HG03520 (cell line): ENCODE results near the gene ABCG4.
"Not testable (repeated sequence)": the region's sequence is repeated elsewhere in the genome, so short reads cannot be mapped to it uniquely, and the experiment has no call there.

Source experiments
- ATAC-seq: cut with Tn5 transposase; IDR thresholded peaks from one replicate; pipeline ENCODE4 v1.9.1; 2021; ENCODE audit warnings: mild to moderate bottlenecking, moderate library complexity; ENCODE audit not compliant: unreplicated experiment

ABCG4 gene

DNA sequence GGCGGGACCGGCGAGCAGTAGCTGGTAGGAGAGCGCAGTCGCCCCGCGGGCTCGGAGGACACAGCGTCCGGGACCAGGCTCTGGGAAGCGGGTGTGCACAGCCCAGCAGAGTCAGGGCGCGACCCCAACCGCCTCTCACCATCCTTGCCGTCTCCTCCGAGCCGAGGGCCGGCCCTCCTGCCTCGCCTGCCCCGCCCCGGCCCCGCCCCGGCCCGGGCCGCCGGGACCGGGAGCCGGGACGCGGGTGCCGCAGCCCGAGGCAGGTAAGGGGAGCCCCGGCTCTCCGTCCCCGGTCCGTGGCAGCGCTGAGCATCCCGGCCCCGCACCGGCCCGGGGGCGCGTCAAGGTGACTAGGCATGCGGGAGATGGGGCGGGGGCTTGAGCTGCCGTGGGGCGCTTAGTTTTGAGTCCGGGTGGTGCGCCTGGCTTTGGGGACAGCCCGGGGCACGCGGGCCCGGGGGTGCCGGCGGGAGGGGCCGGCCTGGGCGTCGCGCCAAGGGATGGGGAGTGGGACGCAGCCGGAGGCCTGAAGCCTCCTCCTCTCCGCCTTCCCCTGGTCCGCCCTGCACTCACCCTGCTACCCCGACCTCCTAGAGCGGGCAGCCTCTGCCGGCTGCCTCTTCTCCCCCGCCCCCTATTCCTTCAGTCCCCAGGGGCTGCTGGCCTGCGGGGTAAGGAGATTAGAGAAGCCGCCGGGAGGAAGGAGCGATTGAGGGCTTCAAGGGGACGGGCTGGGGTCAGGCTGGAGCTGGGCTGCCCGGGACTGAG, at the start of gene ABCG4:
Gene ABCG4, plus strand, starts transcription at position 35 of the 768 bp plus-strand sequence. CDS start 914 bp downstream, outside the sequence.
- no peak for ATAC-seq

DNA sequence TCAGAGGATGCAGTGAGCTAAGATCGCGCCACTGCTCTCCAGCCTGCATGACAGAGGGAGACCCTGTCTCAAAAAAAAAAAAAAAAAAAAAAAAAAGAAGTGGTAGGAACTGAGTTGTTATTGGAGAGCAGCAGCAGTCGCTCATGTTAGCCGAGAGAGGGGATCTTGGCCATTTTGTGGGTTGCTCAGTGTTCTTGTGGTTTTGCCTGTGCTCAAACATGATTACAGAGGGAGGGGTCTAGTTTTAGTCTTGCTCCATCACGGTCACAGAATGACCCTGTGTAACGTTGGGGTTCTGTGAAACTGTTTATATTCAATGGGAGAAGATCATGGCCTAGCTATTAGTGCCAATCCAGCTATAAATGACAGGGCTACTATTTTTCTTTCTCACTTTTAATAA, 49.1 kb upstream of the ABCG4 start:
- ATAC-seq, result no peak

DNA sequence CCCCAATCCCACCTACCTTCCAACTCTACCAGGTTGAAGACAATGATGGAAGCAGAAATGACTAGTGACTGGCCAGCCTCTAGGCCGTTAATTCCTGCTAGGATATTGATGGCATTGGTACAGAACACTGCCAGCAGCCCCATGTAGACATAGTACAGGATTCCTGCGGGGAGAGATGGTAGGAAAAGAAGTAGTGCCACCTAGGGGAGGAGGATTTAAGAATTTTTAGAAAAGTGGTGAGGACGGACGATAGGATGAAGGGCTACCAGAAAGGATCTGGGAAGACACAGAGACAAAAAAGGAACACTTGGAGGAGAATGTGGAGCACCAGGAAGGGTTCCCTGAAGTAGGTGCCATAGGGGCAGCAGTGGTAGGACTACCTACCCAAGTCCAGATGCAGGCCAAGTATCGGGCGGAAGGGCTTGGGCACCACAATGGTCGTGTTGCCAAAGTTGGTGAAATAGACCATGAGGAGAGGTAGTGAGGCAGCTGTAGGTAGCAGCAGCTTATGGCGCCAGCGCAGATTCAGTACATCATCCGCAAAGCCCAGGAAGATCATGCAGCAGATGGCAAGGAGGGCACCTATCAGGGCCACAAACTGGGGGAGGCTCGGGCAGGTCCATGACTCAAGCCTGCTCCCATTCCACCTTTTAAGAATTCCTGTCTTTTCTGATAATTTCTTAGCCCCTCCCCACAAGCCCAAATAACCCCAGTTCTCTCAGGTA, 48.4 kb upstream of the ABCG4 start:
- no peak for ATAC-seq

DNA sequence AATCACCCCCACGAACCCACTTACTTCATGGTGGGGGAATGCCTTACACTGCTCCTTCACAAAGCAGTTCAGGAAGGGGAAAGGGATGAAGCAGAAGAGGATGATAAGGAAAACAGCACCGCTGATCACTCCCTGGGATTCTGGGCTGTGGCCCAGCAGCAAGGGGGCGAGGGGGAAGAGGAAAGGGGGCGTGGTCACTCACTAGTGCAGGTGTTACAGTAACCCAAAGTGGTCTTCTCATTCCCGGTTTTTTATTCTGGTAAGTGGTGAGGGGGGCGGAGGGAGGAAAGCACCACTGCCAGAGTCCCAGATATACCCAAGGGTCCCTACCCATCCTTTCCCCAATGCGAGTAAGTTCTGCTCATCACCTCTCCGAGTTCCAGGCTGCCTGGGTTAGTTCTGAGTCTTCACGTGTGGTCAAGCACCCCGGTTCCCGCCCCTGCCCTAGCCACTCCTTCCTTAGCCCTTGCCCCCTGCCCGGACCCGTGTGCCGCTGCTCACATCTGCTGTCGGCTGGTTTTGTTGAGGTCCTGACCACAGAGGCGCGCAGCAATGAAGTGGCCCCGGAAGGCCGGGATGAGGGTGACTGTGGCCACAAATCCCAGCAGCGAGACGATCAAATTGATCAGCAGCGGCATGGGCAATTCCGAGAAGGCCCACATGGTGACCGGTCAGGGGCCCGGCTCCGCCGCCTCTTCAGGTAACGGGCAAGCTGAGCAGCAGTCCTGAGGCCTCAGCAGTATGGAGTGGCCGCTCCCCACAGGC, 47.7 kb upstream of the ABCG4 start:
- peak; percentile 6 for ATAC-seq

DNA sequence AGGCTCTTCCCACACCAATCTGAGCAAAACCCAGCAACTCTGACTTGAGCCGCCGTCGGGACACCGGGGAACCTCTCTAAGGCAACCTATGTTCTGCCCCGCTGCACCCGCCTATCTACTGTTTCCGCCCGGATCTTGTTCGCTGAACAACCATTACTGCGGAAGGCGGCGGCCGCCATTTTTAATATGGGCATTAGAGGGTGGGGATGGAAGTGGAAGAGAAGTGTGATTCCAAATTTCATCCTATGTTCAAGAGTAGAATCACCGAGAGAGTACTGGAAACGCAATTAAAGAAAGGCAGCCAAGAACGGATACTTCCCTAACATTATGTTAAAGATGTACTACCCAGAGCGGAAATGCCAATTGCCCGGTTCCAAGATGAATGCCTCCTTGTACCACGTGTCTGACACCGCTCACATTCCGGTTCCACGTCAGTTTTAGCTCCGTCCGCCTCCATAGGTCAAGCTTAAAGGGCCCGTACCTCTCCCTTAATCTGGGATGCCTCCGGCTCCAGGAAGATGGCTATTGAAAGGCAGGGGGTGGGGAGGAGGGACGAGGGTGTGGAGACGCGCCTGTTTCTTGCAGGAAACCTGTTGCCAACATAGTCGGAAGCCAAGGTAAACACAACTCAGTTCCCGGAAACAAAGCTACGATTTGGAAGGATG, 47.0 kb upstream of the ABCG4 start, which contains the start of gene DPAGT1:
Gene DPAGT1, minus strand, starts transcription at position 95 of the 665 bp plus-strand sequence. CDS start 198 bp downstream, outside the sequence.
- ATAC-seq, result peak; percentile 69

DNA sequence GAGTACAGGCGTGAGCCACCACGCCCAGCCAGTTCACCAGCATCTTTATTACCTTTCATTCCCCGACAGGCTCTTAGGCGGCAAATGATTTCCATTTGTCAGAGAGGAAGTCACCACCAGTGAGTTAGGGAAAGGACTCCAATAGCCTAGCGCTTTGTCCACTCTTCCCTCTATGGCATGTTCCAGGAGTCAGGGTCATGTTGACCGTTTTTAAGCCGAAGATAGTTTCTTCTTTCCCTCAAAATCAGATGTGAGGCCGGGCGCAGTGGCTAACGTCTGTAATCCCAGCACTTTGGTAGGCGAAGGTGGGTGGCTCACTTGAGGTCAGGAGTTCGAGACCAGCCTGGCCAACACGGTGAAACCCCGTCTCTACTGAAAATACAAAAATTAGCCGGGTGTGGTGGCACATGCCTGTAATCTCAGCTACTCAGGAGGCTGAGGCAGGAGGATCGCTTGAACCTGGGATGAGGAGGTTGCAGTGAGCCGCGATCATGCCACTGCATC, 45.6 kb upstream of the ABCG4 start:
- not testable (repeated sequence) for ATAC-seq

DNA sequence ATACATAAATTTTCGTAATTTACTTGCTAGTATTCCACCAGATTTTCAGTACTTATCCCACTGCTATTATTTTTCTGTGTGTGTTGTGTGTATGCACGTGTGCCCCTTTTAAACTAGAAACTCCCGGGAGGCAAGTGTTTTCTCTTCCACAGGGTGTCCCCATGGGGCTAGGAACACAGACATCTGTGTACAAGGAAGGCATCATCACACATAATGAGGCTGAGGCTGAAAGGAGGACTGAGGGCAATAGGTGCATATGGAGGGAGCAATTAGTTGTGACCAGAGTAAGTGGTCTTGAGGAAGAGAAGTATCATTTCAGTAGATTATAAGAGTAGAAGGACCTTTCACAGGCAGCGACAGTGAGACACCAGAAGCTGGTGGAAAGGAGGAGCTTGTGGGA, 45.1 kb upstream of the ABCG4 start:
- ATAC-seq, result no peak

DNA sequence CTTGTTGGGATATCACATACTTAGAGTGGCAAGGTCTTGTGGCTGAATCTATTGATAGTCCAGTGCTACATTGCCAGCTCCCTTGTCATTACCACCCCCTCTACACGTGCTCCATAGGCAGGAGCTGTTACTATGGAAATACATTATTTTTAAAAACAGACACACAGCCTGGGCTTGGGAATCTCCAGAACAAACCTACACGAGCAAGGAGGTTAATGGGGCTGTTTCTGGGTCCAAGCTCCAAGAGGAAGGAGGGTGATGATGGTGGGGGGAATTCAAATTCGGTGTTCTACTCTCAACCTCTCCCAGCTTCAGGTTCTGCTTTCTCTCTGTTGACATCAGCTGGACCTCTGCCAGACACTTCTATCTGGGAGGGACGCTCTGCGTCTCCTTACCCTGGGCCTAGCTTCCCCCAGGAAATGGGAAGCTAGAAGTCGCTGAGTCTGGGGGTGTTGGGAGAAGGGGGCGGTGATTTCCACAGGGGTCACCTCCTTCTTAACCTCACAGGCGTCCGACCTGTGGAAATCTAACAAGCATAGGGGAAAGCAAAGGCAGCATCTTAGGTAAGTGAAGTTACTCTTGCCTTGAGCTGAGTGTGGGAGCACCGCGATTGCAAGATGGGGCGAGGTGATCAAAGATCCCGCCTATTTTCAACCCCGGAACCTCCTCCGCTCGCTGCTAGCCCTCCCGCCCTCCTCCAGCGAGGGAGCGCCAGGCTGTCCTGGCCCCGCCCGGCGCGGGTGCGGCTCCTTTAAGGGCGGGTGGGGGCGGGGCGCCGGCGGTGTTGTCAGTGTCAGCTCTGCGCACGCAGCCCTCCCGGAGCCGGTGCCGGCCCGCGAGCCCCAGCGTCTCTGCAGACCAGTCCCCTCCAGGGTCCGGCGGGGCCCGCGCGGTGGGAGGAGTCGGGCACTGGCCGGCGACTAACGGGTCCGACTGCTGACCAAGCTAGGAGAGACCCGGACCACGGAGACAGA, 42.0 kb upstream of the ABCG4 start, which contains the start of gene C2CD2L:
Gene C2CD2L, plus strand, starts transcription at position 781 of the 974 bp plus-strand sequence. CDS start 398 bp downstream, outside the sequence.
- ATAC-seq, result peak; percentile 57

DNA sequence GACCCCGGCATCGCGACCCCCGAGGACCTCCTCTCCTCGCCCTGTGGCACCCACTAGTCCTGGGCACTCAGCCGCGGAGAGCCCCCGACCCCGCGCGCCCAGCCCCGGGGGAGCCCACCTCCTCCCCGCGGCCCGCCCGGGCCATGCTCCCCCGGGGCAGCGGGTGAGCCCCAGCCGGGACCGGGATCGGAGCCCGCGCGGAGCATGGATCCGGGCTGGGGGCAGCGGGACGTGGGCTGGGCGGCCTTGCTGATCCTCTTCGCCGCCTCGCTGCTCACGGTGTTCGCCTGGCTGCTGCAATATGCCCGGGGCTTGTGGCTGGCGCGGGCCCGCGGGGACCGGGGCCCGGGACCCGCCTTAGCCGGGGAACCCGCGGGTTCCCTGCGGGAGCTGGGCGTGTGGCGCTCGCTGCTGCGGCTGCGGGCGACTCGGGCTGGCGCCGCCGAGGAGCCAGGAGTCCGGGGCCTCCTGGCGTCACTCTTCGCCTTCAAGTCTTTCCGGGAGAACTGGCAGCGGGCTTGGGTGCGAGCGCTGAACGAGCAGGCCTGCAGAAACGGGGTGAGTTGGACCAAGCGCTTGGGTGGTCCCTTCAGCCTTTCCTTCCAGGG, 41.2 kb upstream of the ABCG4 start:
- ATAC-seq, result peak; percentile 10

DNA sequence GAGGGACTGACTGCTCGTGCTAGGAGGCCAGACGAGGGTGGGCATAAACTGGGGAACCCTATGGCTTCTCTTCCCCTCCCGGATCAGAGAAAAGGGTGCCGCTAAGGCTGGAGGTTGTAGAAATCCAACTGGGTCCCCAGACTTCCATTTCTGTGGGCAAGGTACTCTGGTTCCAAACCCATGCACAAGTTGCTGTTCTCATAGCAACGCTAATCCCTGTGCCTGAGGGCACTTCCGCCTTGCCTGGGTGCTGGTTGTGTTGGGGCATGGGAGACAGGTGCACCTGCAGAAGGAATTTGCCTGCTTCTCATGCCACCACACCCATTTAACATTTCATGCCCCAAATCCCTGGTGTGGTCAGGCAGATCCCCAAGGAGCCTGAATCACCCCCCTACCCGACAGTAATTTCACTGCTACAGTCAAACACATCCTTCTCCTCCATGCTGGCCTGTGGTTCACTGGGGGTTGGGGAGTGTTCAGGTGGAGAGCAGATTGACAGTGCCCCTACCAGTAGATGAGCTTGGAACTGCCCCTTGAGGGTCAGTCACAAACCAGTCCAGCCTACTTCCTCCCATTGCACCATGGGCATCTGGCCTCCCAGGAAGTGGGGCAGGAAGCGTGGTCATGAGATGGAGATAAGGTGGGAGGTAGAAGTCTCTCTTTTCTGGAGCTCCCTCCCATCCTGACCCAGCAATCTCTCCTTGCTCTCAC, 40.6 kb upstream of the ABCG4 start:
- ATAC-seq, result no peak

DNA sequence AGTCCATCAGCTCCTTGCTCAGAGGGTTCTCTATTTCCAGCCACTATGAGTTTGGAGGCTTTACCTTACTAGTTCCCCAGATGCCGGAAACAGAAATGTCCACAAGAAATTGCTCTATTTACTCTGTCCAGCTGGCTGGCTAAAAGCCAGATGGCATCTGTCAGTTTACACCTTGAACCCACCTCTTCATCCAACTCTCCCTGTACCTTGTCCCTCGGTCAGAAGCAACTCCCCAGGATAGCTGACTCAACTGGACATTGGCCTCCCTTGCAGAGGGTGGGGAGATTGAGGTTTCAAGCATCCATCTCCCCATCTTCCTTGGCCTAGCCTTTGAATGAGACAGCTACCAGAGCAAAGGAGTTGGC, 40.0 kb upstream of the ABCG4 start:
- no peak for ATAC-seq

DNA sequence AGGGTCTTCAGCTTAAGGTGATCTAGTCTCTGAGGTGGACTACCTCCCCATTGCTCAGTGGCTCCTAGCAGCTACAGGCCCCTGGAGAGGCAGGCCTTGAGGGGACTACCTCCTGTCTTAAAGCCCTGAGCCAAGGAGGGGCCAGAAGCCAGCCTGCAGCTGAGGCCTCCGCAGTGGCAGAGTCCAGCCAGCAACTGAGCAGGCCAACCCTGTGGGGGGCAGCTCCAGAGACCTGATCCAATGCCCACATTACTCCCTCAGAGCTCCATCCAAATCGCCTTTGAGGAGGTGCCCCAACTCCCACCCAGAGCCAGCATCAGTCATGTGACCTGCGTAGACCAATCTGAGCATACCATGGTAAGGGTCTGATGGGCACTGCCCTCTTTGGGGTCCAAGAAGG, 39.0 kb upstream of the ABCG4 start:
- no peak for ATAC-seq

DNA sequence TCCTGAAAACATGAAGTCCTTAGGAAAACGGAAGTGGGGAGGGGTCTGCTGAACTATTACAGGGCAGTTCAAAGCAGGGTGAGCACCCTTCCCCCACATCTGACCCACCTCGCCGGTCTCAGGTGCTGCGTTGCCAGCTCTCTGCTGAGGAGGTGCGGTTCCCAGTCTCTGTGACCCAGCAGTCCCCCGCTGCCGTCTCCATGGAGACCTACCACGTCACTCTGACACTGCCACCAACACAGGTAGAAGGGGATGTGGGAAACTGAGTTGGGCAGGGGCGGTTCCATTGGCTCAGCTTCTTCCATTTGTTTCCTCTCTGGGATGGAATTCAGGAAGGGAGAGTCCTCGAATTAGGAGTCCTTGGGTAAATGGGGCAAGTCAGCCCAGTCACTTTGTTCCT, 38.4 kb upstream of the ABCG4 start:
- ATAC-seq, result no peak

DNA sequence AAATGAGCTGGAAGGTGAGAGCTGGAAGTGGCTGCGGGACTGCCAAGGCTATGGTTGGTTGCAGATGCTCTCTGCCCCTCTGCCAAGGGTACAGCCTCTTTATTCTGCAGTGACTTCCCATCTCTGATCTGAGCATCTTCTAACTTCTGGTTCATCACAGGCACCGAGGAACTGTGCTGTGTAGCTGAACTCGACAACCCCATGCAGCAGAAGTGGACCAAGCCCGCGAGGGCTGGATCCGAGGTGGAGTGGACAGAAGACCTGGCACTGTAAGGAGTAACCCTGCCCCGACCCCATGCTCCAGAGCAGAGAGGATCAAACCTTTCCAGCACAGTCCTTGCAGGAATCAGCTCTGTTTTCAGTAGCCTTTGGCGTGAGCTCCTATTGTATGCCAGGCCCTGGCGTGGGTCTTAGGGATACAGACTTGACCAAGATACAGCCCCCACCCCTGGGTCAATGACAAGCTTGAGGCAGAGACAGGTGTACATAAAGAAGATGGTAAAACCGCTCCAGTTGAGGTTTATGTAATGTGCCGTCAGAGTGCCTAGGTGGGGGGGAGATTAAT, 37.4 kb upstream of the ABCG4 start:
- no peak for ATAC-seq

DNA sequence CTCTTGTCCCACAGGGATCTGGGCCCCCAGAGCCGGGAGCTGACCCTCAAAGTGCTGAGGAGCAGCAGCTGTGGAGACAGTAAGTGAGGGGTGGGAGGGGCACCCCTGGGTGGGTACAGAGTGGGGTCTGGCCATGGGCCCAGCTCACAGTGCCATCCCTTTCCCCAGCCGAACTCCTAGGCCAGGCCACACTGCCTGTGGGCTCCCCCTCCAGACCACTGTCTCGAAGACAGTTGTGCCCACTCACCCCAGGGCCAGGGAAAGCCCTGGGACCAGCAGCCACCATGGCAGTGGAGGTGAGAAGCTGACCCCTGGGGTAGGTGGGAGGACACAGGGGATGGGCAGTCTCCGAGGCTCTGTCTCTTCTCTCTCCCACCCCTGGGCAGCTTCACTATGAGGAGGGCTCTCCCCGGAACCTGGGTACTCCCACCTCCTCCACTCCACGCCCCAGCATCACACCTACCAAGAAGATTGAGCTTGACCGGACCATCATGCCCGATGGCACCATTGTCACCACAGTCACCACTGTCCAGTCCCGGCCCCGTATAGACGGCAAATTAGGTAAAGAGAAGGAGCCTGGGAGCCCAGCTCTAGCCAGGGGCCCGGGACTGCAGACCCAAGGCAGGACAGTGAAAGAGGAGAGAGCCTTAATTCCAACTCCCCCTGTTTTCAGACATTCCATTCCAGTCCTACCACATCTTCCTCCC, 36.4 kb upstream of the ABCG4 start:
- ATAC-seq, result no peak

DNA sequence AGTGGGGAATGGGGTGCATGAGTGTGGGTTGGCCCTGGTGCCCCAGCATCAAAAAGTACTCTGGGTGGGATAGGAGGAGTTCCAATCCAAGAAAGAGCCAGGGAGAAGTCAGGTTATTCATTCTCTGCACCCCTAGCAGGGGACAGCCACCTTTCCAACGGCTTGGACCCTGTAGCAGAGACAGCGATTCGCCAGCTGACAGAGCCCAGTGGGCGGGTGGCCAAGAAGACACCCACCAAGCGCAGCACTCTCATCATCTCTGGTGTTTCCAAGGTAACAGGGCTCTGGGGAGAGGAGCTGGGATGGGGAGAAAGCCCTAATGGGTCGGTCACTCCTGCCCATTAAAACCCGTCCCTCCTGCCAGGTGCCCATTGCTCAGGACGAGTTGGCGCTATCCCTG, 35.1 kb upstream of the ABCG4 start:
- ATAC-seq, result no peak

DNA sequence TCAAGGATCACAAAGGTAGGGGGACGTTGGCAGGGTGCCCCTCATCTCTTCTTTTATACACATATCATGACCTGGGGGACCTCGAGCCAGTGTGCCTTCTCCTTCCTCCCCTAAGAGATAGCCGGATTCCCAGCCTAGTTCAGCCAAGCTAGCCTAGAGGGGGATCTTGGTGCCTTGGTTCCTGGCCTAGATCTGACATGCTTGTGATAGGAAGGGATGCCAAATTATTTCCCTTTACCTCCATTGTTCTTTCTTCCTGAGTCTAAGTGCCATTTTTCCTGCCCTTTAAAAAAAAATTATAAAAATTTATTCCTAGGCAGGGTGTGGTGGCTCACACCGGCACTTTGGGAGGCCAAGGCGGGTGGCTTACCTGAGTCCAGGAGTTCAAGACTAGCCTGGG, 34.5 kb upstream of the ABCG4 start:
- ATAC-seq, result no peak
